ENCODE measurements around the gene CGB3.
A peak's percentile ranks its signal among the peaks of the same experiment; 100 is the strongest.
"Not testable (repeated sequence)": the region's sequence is repeated elsewhere in the genome, so short reads cannot be mapped to it uniquely, and the experiment has no call there.

Gene CGB3

GRCh38 chr19:49024233-49024632 lies at the start of gene CGB3:
TSS of gene CGB3 (minus strand) at chr19:49024333. CDS start at chr19:49023971, 362 bp downstream.
- DNase-seq: not testable (repeated sequence)

- no peak for DNase-seq
Measured at GRCh38 chr19:49071860-49072547, 47.9 kb upstream of the CGB3 start.

DNA sequence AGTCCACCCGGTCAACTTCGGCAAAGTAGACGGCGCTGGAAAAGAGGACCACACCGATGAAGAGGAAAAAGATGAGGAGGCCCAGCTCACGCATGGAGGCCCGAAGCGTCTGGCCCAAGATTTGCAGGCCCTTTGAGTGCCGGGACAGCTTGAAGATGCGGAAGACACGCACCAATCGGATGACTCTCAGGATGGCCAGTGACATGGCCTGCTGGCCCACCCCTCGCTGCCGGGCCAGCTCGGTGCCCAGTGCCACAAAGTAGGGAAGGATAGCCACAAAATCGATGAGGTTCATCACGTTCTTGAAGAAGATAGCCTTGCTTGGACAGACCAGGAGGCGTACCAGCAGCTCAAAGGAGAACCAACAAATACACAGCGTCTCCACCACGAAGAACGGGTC lies 46.3 kb upstream of the CGB3 start:
- no peak for DNase-seq

DNA sequence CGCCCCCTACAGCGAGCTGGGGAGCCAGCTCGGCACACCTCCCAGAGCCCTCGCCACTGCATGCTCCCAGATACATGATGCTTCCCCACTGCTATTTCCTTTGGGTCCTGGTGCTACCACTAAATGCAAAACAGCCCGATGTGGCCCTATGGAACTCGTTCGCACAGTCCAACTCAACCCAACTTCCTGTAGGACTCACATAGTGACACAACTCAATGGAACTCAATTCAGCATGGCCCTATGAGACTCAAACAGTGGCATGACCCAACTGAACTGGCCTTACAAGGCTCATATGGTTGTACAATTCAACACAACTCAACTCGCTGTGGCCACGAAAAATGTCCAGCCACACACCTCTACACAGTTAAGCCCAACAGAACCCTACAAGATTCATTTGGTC lies 44.9 kb upstream of the CGB3 start:
- no peak for DNase-seq

- no peak for DNase-seq
Measured at GRCh38 chr19:49067554-49067953, 43.4 kb upstream of the CGB3 start.

DNA sequence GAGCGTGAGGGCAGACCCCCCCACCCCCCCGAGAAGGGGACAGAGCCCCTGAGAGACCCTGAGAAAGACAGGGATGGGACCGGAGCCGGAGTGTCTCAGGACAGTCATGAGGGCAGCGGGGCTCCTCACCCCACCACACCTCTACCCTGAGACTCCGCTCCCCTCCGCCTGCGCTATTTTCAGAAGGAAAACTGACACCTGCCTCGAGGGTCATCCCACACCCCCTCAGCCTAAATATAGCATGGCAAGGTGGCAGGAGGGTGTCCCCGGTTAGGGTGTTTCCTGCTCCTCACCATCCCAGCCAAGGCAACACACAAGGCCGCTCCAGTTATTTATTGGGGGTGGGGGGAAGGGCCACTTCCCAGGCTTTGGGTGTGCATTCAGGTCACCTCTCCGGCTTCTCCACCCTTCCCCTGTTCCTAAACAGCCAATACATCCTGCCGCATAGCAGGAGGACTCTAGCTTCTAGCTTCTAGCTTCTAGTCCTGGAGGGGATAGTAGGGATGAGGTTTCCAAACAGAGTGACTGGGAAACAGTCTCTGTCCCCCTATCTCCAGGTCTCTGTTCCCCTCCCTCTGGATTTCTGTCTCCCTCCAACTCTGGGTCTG lies 41.9 kb upstream of the CGB3 start:
- no peak for DNase-seq

- no peak for DNase-seq
Measured at GRCh38 chr19:49064768-49065611, 40.9 kb upstream of the CGB3 start, which contains the start of gene NTF4. TSS of gene NTF4 (minus strand) at chr19:49064818. CDS start at chr19:49061997, 2,821 bp downstream.

DNA sequence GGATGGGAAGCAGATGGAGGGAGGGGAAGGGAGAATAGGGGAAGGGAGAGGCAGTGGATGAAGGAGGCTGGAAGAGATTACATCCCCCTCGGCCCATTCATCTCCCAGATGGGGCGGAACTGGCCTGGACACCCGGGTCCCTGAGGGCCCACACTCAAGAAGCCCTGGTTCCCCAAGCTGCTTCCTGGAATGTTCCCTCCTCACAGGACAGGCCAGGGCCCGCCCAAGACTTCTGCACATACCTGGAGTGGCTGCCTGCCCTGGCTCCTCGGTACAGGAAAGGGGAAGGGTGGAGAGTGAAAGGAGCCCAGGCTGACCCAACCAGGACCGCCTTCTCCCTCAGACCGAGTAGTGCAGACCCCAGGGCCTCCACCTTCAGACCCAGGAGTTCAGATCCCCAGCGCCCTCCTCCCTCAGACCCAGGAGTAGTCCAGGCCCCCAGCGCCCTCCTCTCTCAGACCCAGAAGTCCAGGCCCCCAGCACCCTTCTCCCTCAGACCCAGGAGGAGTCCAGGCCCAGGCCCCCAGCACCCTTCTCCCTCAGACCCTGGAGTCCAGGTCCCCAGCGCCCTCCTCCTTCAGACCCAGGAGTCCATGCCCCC lies 40.0 kb upstream of the CGB3 start:
- DNase-seq: no peak

DNA sequence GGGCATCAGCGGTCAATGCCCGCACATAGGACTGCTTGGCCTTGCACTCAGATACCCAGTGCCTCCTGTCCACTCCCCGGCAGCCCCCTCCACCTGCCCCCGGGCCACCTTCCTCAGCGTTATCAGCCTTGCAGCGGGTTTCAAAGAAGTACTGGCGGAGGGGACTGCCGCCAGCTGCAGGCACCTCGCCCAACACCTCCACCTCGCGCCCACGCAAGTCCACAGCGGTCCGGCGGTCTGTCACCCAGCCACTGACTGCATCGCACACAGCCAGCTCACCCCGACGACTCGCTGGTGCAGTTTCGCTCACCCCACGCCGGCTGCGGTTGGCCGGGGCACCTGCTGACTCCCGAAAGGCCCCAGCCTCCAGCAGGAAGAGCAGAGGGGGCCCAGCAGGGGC lies 37.3 kb upstream of the CGB3 start:
- DNase-seq: no peak

DNA sequence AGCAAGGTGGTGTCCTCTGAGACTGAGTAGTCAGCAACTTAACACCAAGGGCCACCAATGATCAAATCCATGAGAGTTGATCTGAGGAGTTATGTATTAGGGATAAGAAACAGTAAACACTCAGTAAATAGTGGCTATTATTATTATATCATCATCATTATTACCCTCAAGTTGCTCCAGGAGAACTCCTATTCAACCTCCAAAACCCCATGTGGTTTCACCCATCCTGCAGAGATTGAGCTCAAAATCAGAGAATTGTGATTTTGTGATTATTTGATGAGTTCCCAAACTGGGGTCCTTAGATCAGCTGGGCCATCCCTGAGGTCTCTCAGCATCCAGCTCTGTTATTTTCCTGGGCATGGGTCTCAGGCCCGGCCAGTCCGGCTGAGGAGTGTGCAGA lies 36.9 kb upstream of the CGB3 start:
- DNase-seq: no peak

GRCh38 chr19:49059053-49059452 lies 34.9 kb upstream of the CGB3 start:
- no peak for DNase-seq

- DNase-seq: no peak
Measured at GRCh38 chr19:49058562-49058961, 34.4 kb upstream of the CGB3 start.

GRCh38 chr19:49057636-49058234 lies 33.6 kb upstream of the CGB3 start, which contains the start of gene CGB7:
TSS of gene CGB7 (minus strand) at chr19:49057749. CDS start at chr19:49055375, 2,374 bp downstream.
- peak; percentile 29 to 72 for DNase-seq

DNA sequence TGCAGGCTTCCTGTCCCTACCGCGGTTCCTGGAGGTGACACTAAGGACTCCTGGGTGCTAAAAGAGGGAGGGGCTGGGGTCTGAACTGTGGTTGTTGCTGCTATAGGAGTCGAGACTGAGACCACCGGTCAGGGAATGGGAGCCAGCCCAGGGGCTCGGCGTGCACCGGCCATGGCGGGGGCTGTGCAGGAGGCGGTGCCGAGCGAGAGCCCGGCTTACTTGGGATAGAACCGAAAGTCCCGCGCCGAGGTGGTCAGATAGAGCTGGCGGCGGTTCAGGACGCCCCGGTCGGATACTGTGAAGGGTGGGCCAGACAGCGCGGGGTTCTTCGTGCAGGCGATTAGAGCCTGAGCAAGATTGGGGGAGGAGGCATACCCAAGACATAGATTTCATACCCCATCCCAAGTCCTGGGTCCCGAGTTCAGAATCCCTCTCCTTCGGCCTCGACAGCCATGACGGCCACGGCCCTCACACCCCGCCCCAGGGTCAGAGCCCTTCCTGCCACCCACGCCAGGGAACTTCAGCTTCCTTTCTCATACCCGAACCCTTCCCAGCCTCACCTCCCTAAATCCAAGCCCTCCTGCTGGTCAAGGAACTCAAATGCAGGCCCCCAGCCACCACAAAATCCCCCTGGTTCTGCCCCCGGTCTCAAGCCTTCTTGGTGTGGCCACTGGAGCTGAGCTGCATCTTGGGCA lies 32.9 kb upstream of the CGB3 start:
- peak in 1 of 2 donors; percentile 8 for DNase-seq

- peak; percentile 24 to 48 for DNase-seq
Measured at GRCh38 chr19:49056101-49056901, 32.2 kb upstream of the CGB3 start.

DNA sequence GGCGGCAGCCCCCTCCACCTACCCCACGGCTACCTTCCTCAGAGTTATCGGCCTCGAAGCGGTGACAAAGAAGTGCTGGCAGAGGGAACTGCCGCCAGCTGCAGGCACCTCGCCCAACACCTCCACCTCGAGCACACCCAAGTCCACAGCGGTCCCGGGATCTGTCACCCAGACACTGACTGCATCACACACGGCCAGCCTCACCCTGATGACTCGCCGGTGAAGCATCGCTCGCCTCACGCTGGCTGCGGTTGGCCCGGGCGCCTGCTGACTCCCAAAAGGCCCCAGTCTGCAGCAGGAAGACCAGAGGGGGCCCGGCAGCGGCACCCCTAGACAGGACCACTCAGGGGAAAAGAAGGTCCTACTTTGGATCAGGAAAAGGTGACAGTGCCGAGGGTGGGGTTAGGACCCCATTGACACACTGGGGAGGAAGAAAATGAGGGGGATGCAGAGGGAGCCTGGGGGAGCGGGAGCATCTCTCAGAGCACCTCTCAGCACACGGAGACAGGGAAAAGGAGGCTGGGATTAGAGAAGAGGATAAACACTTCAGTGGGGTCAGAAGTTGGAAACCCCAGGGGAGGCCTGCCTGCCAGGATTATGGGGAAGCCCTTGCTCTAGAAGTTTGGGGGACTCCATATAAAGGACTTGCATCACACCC lies 26.4 kb upstream of the CGB3 start:
- DNase-seq: not testable (repeated sequence)

DNA sequence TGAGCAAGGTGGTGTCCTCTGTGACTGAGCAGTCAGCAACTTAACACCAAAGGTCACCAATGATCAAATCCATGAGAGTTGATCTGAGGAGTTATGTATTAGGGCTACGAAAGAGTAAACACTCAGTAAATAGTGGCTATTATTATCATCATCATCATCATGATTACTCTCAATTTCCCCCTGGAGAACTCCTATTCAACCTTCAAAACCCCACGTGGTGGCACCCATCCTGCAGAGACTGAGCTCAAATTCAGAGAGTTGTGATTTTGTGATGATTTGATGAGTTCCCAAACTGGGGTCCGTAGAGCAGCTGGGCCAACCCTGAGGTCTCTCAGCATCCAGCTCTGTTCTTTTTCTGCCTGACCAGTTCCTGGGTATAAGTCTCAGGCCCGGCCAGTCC lies 25.7 kb upstream of the CGB3 start:
- DNase-seq: not testable (repeated sequence)

GRCh38 chr19:49049011-49049410 lies 24.9 kb upstream of the CGB3 start, which contains the start of gene CGB8:
TSS of gene CGB8 (minus strand) at chr19:49049111. CDS start at chr19:49048739, 372 bp downstream.
- DNase-seq: not testable (repeated sequence)

DNA sequence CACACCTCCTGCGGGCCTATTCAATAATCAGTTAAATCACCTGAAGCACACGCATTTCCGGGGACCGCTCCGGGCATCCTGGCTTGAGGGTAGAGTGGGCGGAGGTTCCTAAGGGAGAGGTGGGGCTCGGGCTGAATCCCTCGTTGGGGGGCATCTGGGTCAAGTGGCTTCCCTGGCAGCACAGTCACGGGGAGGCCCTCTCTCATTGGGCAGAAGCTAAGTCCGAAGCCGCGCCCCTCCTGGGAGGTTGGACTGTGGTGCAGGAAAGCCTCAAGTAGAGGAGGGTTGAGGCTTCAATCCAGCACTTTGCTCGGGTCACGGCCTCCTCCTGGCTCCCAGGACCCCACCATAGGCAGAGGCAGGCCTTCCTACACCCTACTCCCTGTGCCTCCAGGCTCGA lies 19.4 kb upstream of the CGB3 start, which contains the start of gene CGB5:
Gene CGB5, plus strand, starts transcription at position 301 of the 400 bp plus-strand sequence. CDS start 362 bp downstream, outside the sequence.
- not testable (repeated sequence) for DNase-seq

DNA sequence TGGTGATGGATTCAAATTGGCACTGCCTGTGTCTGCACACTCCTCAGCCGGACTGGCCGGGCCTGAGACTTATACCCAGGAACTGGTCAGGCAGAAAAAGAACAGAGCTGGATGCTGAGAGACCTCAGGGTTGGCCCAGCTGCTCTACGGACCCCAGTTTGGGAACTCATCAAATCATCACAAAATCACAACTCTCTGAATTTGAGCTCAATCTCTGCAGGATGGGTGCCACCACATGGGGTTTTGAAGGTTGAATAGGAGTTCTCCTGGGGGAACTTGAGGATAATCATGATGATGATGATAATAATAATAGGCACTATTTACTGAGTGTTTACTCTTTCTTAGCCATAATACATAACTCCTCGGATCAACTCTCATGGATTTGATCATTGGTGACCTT lies 18.5 kb upstream of the CGB3 start:
- DNase-seq: not testable (repeated sequence)
